RWPE2 (cell line): ENCODE results near the gene TNFAIP8L1.
A peak's percentile ranks its signal among the peaks of the same experiment; 100 is the strongest.

ENCODE experiments used
- ATAC-seq: fragments of 200-7000 bp; cut with Tn5 transposase; 3 replicates; pipeline ENCODE4 v1.9.1; 2021; ENCODE audit warnings: low read depth
- DNase-seq: peaks from one replicate; pipeline ENCODE4 v3.0.0-alpha.2; 2020; ENCODE audit warnings: low spot score
- H3K27ac ChIP-seq: fragments of 450-650 bp; 2 replicates; pipeline ENCODE4 v1.5.1; 2017; ENCODE audit warnings: mild to moderate bottlenecking; ENCODE audit not compliant: poor library complexity, severe bottlenecking
- H3K27me3 ChIP-seq: fragments of 250-450 bp; sonication (Bioruptor Pico); 2 replicates; pipeline ENCODE4 v1.5.1; 2021; ENCODE audit warnings: mild to moderate bottlenecking, moderate library complexity; ENCODE audit not compliant: insufficient read depth, poor library complexity, severe bottlenecking
- H3K36me3 ChIP-seq: fragments of 250-450 bp; sonication (Bioruptor Pico); 2 replicates; pipeline ENCODE4 v1.5.1; 2020; ENCODE audit warnings: low read depth, mild to moderate bottlenecking, moderate library complexity
- H3K4me1 ChIP-seq: fragments of 250-450 bp; sonication (Bioruptor Pico); 2 replicates; pipeline ENCODE4 v1.5.1; 2021; ENCODE audit warnings: mild to moderate bottlenecking, moderate library complexity; ENCODE audit not compliant: insufficient read depth, poor library complexity, severe bottlenecking
- H3K4me3 ChIP-seq: fragments of 250-450 bp; sonication (Bioruptor Pico); 2 replicates; pipeline ENCODE4 v1.5.1; 2021; ENCODE audit warnings: mild to moderate bottlenecking, moderate library complexity; ENCODE audit not compliant: severe bottlenecking
- H3K9me3 ChIP-seq: fragments of 250-450 bp; sonication (Bioruptor Pico); 2 replicates; pipeline ENCODE4 v1.5.1; 2021; ENCODE audit warnings: mild to moderate bottlenecking, moderate library complexity; ENCODE audit not compliant: severe bottlenecking
- CTCF ChIP-seq: fragments of 450-650 bp; IDR thresholded peaks from one replicate; pipeline ENCODE4 v1.5.1; 2017; ENCODE audit warnings: mild to moderate bottlenecking, moderate library complexity; ENCODE audit not compliant: poor library complexity, severe bottlenecking

TNFAIP8L1 gene

GRCh38 chr19:4693471-4694121 is 54.3 kb downstream of the TNFAIP8L1 start:
- peaks cover 91% of the 10 kb centered on the region for H3K36me3 ChIP-seq

GRCh38 chr19:4694211-4694987 is 55.1 kb downstream of the TNFAIP8L1 start:
- H3K4me3 ChIP-seq = no peak overlapping the region
- TF ChIP-seq CTCF = no peak
- H3K36me3 ChIP-seq = peaks cover 91% of the 10 kb centered on the region
- ATAC-seq (peak; percentile 87), DNase-seq (peak; percentile 98)
- no peaks in the 10 kb centered on the region for H3K27me3 ChIP-seq
- peaks cover 30% of the 10 kb centered on the region for H3K4me1 ChIP-seq
- H3K9me3 ChIP-seq = no peaks in the 10 kb centered on the region
- H3K27ac ChIP-seq = peak overlapping the region; percentile 96

More at GRCh38 chr19:4693471-4694121, 54.3 kb downstream of the TNFAIP8L1 start:
- Histone ChIP-seq H3K4me3 (no peak overlapping the region), H3K27me3 (no peaks in the 10 kb centered on the region), H3K4me1 (peaks cover 30% of the 10 kb centered on the region), H3K27ac (peak overlapping the region; percentile 96), H3K9me3 (no peaks in the 10 kb centered on the region)
- ATAC-seq (no peak), DNase-seq (no peak)
- no peak for TF ChIP-seq CTCF

GRCh38 chr19:4695224-4695731 is 56.0 kb downstream of the TNFAIP8L1 start:
- no peaks in the 10 kb centered on the region for H3K27me3 ChIP-seq
- H3K36me3 ChIP-seq = peaks cover 90% of the 10 kb centered on the region
- ATAC-seq = no peak
- peak overlapping the region; percentile 96 for H3K27ac ChIP-seq
- H3K4me1 ChIP-seq = peaks cover 30% of the 10 kb centered on the region
- no peak for TF ChIP-seq CTCF
- no peaks in the 10 kb centered on the region for H3K9me3 ChIP-seq
- no peak for DNase-seq
- no peak overlapping the region for H3K4me3 ChIP-seq

GRCh38 chr19:4697304-4697703 is 58.0 kb downstream of the TNFAIP8L1 start:
- TF ChIP-seq CTCF = no peak
- H3K27ac ChIP-seq = peak overlapping the region; percentile 96
- ATAC-seq (no peak), DNase-seq (no peak)
- H3K9me3 ChIP-seq = no peaks in the 10 kb centered on the region
- no peaks in the 10 kb centered on the region for H3K27me3 ChIP-seq
- H3K4me1 ChIP-seq = peaks cover 30% of the 10 kb centered on the region
- H3K36me3 ChIP-seq = peaks cover 93% of the 10 kb centered on the region
- no peak overlapping the region for H3K4me3 ChIP-seq
